Measurements from ENCODE around the gene SCMH1.

- TF ChIP-seq REST (IDR thresholded peaks at IDR 0.05) (no peak), TAF1 (conservative IDR thresholded peaks at IDR 0.05) (no peak), FOXA1 (IDR thresholded peaks at IDR 0.05) (no peak), CTCF (IDR thresholded peaks at IDR 0.05; ENCODE audit: low read depth, low read length, missing input control) (no peak), RXRA (IDR thresholded peaks at IDR 0.05) (no peak), JUND (IDR thresholded peaks at IDR 0.05) (no peak), GABPA (IDR thresholded peaks at IDR 0.05 in 1 of 2, conservative IDR thresholded peaks at IDR 0.05 in 1 of 2) (no peak), MAX (IDR thresholded peaks at IDR 0.05) (no peak), ATF3 (IDR thresholded peaks at IDR 0.05) (no peak), SP1 (IDR thresholded peaks at IDR 0.05) (no peak), EGR1 (IDR thresholded peaks at IDR 0.05; ENCODE audit: low read depth in 2 of 2) (no peak), HNF4A (conservative IDR thresholded peaks at IDR 0.05) (no peak), RAD21 (IDR thresholded peaks at IDR 0.05) (no peak)
Measured at GRCh38 chr1:41221995-41222394, 20.1 kb downstream of the SCMH1 start.
